Thoracic aorta (tissue), 2 donors: ENCODE data around the gene TAS2R39. TPM values are rescaled to one million over a fixed set of nuclear protein-coding genes. Genes with fewer than 3 reads are reported as not detected.

Source experiments
- ATAC-seq: fragments of 150-250 bp; one replicate; pipeline ENCODE4 v1.8.0; 2017; ENCODE audit warnings: low read depth; ENCODE audit not compliant: insufficient number of reproducible peaks, low FRiP score
- DNase-seq: peaks from one replicate; pipeline ENCODE4 v3.0.0-alpha.2; 2020; ENCODE audit warnings: low spot score
- H3K27ac ChIP-seq, 2 donors: fragments of 200-600 bp; sonication (generic); 1 replicate in 1 of 2; 2 replicates in 1 of 2; pipeline ENCODE4 v1.5.1; 2016; ENCODE audit warnings: mild to moderate bottlenecking in 2 of 2, moderate library complexity in 2 of 2
- H3K27me3 ChIP-seq: fragments of 200-600 bp; sonication (generic); replicated peaks from 2 replicates; pipeline ENCODE4 v1.6.0; 2016; ENCODE audit warnings: mild to moderate bottlenecking; ENCODE audit not compliant: insufficient read depth
- H3K36me3 ChIP-seq: fragments of 200-600 bp; sonication (generic); one replicate; pipeline ENCODE4 v1.5.1; 2016
- H3K4me1 ChIP-seq, 2 donors: fragments of 200-600 bp; sonication (generic); 1 replicate in 1 of 2; 2 replicates in 1 of 2; pipeline versions ENCODE4 v1.5.1 to v1.6.0; 2016; ENCODE audit warnings: low read depth in 2 of 2, mild to moderate bottlenecking in 1 of 2; ENCODE audit not compliant: control insufficient read depth in 1 of 2
- H3K4me3 ChIP-seq: fragments of 200-600 bp; sonication (generic); 2 replicates; pipeline ENCODE4 v1.5.1; 2016; ENCODE audit warnings: mild to moderate bottlenecking
- H3K9me3 ChIP-seq: fragments of 200-600 bp; sonication (generic); 2 replicates; pipeline ENCODE4 v1.5.1; 2016
- CTCF ChIP-seq: fragments of 200-600 bp; sonication (generic); IDR thresholded peaks from one replicate; pipeline ENCODE4 v1.5.1; 2019; ENCODE audit warnings: antibody characterized with exemption
- total RNA-seq, 2 donors: library from RNA; depleted of rRNA; stranded (reverse); fragments of >200 nt; gene quantifications; one replicate each; pipeline versions ENCODE4 v1.1.0 to v1.2.3, GENCODE V29; 2016

The TAS2R39 gene
- total RNA-seq, 2 donors from 2014 or later, result not detected

- no peak overlapping the region for H3K27ac ChIP-seq
- H3K9me3 ChIP-seq, result no peaks in the 10 kb centered on the region
- no peaks in the 10 kb centered on the region for H3K27me3 ChIP-seq
Measured at GRCh38 chr7:143185551-143185950, 2.3 kb downstream of the TAS2R39 start.

GRCh38 chr7:143188994-143189393 lies 5.8 kb downstream of the TAS2R39 start:
- DNase-seq (no peak), ATAC-seq (no peak)
- no peaks in the 10 kb centered on the region for H3K36me3 ChIP-seq
- no peak for TF ChIP-seq CTCF
- H3K4me3 ChIP-seq, result no peak overlapping the region
- H3K9me3 ChIP-seq, result no peaks in the 10 kb centered on the region
- no peak overlapping the region for H3K27ac ChIP-seq
- H3K4me1 ChIP-seq, result no peaks in the 10 kb centered on the region
- no peaks in the 10 kb centered on the region for H3K27me3 ChIP-seq

More at GRCh38 chr7:143185551-143185950, 2.3 kb downstream of the TAS2R39 start:
- no peaks in the 10 kb centered on the region for H3K36me3 ChIP-seq
- H3K4me3 ChIP-seq, result no peak overlapping the region
- no peak for DNase-seq
- TF ChIP-seq CTCF, result no peak
- no peaks in the 10 kb centered on the region for H3K4me1 ChIP-seq
- ATAC-seq, result no peak

DNA sequence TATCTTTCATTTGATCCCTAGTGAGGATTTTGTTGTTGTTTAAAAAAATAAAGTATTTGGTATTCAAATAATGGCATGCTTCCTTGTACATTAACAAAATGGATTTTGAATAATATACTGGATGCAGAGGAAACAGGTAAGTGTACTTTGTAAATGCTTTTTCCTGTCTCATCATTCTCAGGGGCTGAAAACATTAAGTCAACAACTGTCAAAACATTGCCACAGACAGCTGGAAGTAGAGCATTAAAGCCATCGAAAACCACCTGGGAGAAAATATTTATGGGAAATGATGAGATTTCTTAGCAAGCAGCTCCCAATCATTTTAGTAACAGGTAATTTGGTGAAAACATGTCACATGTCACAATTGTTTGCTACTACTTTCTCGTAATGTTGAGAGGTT lies 10.7 kb downstream of the TAS2R39 start:
- H3K4me3 ChIP-seq, result no peak overlapping the region
- DNase-seq (no peak), ATAC-seq (no peak)
- no peaks in the 10 kb centered on the region for H3K4me1 ChIP-seq
- no peaks in the 10 kb centered on the region for H3K27me3 ChIP-seq
- no peaks in the 10 kb centered on the region for H3K36me3 ChIP-seq
- no peaks in the 10 kb centered on the region for H3K9me3 ChIP-seq
- no peak overlapping the region for H3K27ac ChIP-seq
- TF ChIP-seq CTCF, result no peak

- DNase-seq (no peak), ATAC-seq (no peak)
- Histone ChIP-seq H3K4me1 (no peaks in the 10 kb centered on the region), H3K27ac (no peak overlapping the region), H3K4me3 (no peak overlapping the region), H3K36me3 (no peaks in the 10 kb centered on the region), H3K9me3 (no peaks in the 10 kb centered on the region), H3K27me3 (no peaks in the 10 kb centered on the region)
- TF ChIP-seq CTCF, result no peak
Measured at GRCh38 chr7:143199040-143199439, 15.8 kb downstream of the TAS2R39 start.

GRCh38 chr7:143202161-143202560 lies 18.9 kb downstream of the TAS2R39 start:
- H3K36me3 ChIP-seq, result no peaks in the 10 kb centered on the region
- no peak for DNase-seq
- no peaks in the 10 kb centered on the region for H3K4me1 ChIP-seq
- H3K27me3 ChIP-seq, result no peaks in the 10 kb centered on the region
- no peak for ATAC-seq
- no peak overlapping the region for H3K27ac ChIP-seq
- TF ChIP-seq CTCF, result no peak
- no peaks in the 10 kb centered on the region for H3K9me3 ChIP-seq
- no peak overlapping the region for H3K4me3 ChIP-seq
